Measurements from ENCODE around the gene TPM1. TPM values are rescaled to one million over a fixed set of nuclear protein-coding genes. Genes with fewer than 3 reads are reported as not detected.

Gene TPM1
- total and polyA plus RNA-seq, 9 of the 15 experiments (the other 6 are each of a cell fraction or from before 2014, with no cell fraction given), result 8.1 to 53.9 (median 43.1) TPM

DNA sequence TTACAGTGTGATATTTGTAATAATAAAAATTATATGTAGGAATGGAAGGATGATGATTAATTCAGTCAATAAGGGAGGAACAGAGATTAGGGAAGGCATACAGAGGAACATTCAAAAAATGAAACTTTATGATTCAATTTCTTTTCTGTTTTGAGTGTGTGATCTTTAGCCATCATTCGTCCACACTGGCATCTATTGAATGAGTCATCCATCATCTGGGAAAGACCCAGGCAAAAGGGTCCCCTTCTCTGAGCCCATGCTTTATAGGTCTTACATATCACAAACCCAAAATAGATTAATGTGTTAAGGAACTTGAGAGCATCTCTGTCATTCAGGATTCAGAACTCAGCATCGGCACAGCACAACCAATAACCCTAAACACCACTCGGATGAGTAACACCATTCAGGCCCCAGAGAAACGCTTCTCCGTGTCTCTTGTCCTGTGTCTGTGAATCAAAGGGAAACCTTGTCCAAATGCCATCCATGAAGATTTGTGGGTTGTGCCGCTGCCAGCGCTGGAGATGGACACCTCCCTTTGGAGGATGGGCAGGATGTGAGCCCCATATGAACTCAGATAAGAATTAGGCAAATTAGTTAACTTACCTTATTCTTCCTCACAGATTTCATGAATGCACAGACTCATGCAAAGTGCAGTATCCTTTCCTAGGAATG is 21.7 kb upstream of the TPM1 start (continued):
- TF ChIP-seq, protein P1, sequence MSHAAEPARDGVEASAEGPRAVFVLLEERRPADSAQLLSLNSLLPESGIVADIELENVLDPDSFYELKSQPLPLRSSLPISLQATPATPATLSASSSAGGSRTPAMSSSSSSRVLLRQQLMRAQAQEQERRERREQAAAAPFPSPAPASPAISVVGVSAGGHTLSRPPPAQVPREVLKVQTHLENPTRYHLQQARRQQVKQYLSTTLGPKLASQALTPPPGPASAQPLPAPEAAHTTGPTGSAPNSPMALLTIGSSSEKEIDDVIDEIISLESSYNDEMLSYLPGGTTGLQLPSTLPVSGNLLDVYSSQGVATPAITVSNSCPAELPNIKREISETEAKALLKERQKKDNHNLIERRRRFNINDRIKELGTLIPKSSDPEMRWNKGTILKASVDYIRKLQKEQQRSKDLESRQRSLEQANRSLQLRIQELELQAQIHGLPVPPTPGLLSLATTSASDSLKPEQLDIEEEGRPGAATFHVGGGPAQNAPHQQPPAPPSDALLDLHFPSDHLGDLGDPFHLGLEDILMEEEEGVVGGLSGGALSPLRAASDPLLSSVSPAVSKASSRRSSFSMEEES (CRISPR knock-in tag; IDR thresholded peaks at IDR 0.05), result no peak
- TF ChIP-seq ELF2 (CRISPR knock-in tag; IDR thresholded peaks at IDR 0.05) (no peak), RBM17 (IDR thresholded peaks at IDR 0.05; ENCODE audit: borderline replicate concordance, low read depth, low read length) (no peak), TCFL5 (CRISPR knock-in tag; conservative IDR thresholded peaks at IDR 0.05) (no peak), GATAD2A (IDR thresholded peaks at IDR 0.05) (no peak), ZKSCAN3 (CRISPR knock-in tag; IDR thresholded peaks at IDR 0.05) (no peak), ZNF696 (CRISPR knock-in tag; conservative IDR thresholded peaks at IDR 0.05) (no peak), DACH1 (IDR thresholded peaks at IDR 0.05; ENCODE audit: partially characterized antibody) (no peak), XRCC4 (IDR thresholded peaks at IDR 0.05; ENCODE audit: extremely low read depth, insufficient read depth, insufficient read length) (no peak), POLR3A (IDR thresholded peaks at IDR 0.05; ENCODE audit: borderline replicate concordance, extremely low read depth, insufficient read depth, insufficient read length) (no peak)

DNA sequence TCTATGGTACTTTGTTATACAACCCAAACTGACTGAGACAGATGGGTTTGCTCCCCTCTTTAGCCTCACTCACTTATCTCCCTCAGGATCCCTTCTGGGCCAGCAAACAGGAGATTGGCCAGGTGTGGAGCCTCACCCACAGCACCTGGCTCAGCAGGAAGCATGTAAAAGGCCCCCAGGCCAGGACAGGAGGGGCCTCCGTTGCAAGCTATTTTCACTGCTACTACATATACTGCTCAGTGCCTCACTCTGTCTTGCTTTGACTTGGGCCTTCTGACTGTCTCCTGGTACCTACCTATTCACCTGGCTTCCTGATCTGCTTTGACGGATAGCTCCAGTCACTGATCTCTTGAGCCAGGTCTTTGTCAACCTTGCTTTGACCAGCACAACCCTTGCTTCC is 20.4 kb upstream of the TPM1 start:
- no peak overlapping the region for H3K9ac ChIP-seq (ENCODE audit: insufficient read depth in 1 of 2, low read depth in 2 of 2, low read length in 2 of 2)
- WGBS (ENCODE audit: insufficient coverage, low coverage, missing lambda C conversion rate), result 0% methylated on average over 2 of the region's 2 CpGs
- H3K9me1 ChIP-seq (ENCODE audit: control insufficient read depth, insufficient read depth, low read length), result no peaks in the 10 kb centered on the region
- no peak for DNase-seq (ENCODE audit: extremely low read depth in 1 of 4, low spot score in 3 of 4)
- no peak overlapping the region for H3K4me3 ChIP-seq
- BruUV-seq (replicated peaks), result no TSS peak
- H3K4me1 ChIP-seq (replicated peaks in 1 of 2; ENCODE audit: control insufficient read depth in 2 of 2, insufficient read depth in 2 of 2, low read length in 2 of 2), result no peaks in the 10 kb centered on the region
- H3K9me3 ChIP-seq (replicated peaks; ENCODE audit: control insufficient read depth, insufficient read depth, low read depth, low read length), result no peaks in the 10 kb centered on the region
- in situ Hi-C loops (cut with MboI), result no loop called here
- FAIRE-seq, result no peak
- TF ChIP-seq RBM15 (IDR thresholded peaks at IDR 0.05; ENCODE audit: insufficient read depth, low read length), result no peak
- no peak for TF ChIP-seq HMGN3 (IDR thresholded peaks at IDR 0.05; ENCODE audit: borderline replicate concordance, extremely low read depth, insufficient read length, low read depth, low read length)
- TF ChIP-seq C11orf30 (IDR thresholded peaks at IDR 0.05; ENCODE audit: low read depth), result no peak
- TF ChIP-seq ZNF253 (CRISPR knock-in tag; conservative IDR thresholded peaks at IDR 0.05), result no peak
- no peak overlapping the region for H2AFZ ChIP-seq (ENCODE audit: low read depth, low read length)
- no peak overlapping the region for H3K27ac ChIP-seq (ENCODE audit: extremely low read depth, low read depth, low read length)
- intact Hi-C loops (cut with micrococcal nuclease), result no loop called here
- H3K36me3 ChIP-seq (ENCODE audit: control insufficient read depth, insufficient read depth, low read length), result no peaks in the 10 kb centered on the region
- H3K79me2 ChIP-seq (ENCODE audit: control insufficient read depth, insufficient read depth, low read length), result no peaks in the 10 kb centered on the region
- ATAC-seq, result no peak
- ChIA-PET CTCF (ENCODE audit: low intra/inter-chr PET ratio) (no interaction called here), POLR2A (no interaction called here)
- no peaks in the 10 kb centered on the region for H4K20me1 ChIP-seq (replicated peaks; ENCODE audit: control insufficient read depth, insufficient read depth, low read length)
- H3K27me3 ChIP-seq (ENCODE audit: control insufficient read depth in 2 of 2, insufficient read depth in 2 of 2, low read length in 2 of 2), result peaks cover 7 to 30% of the 10 kb centered on the region in 2 experiments; a peak in 4 of 5 replicates
- H3K4me2 ChIP-seq (ENCODE audit: insufficient read depth, low read length), result no peak overlapping the region
